K562 (cell line): ENCODE measurements around the gene PLEKHN1. TPM values are rescaled to one million over a fixed set of nuclear protein-coding genes. Genes with fewer than 3 reads are reported as not detected.

Source experiments
- ADNP ChIP-seq: fragments of 200-800 bp; sonication (Bioruptor generic); IDR thresholded peaks from 2 replicates; pipeline ENCODE4 v1.6.1; 2016; ENCODE audit warnings: missing genetic modification characterization, missing compliant biosample characterization
- CC2D1A ChIP-seq: fragments of 450-650 bp; IDR thresholded peaks from 2 replicates; pipeline ENCODE4 v1.6.1; 2017; ENCODE audit warnings: mild to moderate bottlenecking
- E2F3 ChIP-seq: fragments of 250-450 bp; sonication (Bioruptor Pico); IDR thresholded peaks from 2 replicates; pipeline ENCODE4 v1.4.0; 2020; ENCODE audit warnings: mild to moderate bottlenecking
- HDAC2 ChIP-seq: fragments of 450-650 bp; IDR thresholded peaks from 2 replicates; pipeline ENCODE4 v1.6.1; 2016; ENCODE audit warnings: mild to moderate bottlenecking
- HIVEP1 ChIP-seq: fragments of 250-450 bp; sonication (Bioruptor Pico); IDR thresholded peaks from 2 replicates; pipeline ENCODE4 v1.4.0; 2020; ENCODE audit warnings: mild to moderate bottlenecking
- KDM2B ChIP-seq: fragments of 250-450 bp; sonication (Bioruptor Pico); IDR thresholded peaks from 2 replicates; pipeline ENCODE4 v1.8.0; 2021; ENCODE audit warnings: mild to moderate bottlenecking, moderate library complexity
- MBD1 ChIP-seq: fragments of 250-450 bp; sonication (Bioruptor Pico); IDR thresholded peaks from 2 replicates; pipeline ENCODE4 v1.8.0; 2022; ENCODE audit warnings: inconsistent platforms
- RB1 ChIP-seq: fragments of 450-650 bp; IDR thresholded peaks from 2 replicates; pipeline ENCODE4 v1.6.1; 2017; ENCODE audit warnings: low read depth, mild to moderate bottlenecking
- RBM25 ChIP-seq: fragments of 200-400 bp; formaldehyde crosslinking; IDR thresholded peaks from 2 replicates; pipeline ENCODE4 v1.6.1; 2018; ENCODE audit warnings: low read length, low read depth, moderate library complexity; ENCODE audit not compliant: severe bottlenecking
- SMARCA5 ChIP-seq: fragments of 450-650 bp; IDR thresholded peaks from 2 replicates; pipeline ENCODE4 v1.6.1; 2016
- TBP ChIP-seq: optimal IDR thresholded peaks from 2 replicates; pipeline ENCODE3; 2011; ENCODE audit warnings: low read depth, low read length, improper control_type of control experiment
- ZBTB33 ChIP-seq: sonication (generic); formaldehyde crosslinking; IDR thresholded peaks from 2 replicates; pipeline ENCODE4 v1.8.1; 2023; ENCODE audit warnings: mild to moderate bottlenecking, missing genetic modification reagents
- ZFPM2 ChIP-seq: fragments of 250-450 bp; sonication (Bioruptor Pico); IDR thresholded peaks from 2 replicates; pipeline ENCODE4 v1.5.1; 2022; ENCODE audit warnings: mild to moderate bottlenecking
- ZNF57 ChIP-seq: fragments of 450-650 bp; formaldehyde crosslinking; IDR thresholded peaks from 2 replicates; pipeline ENCODE4 v1.4.0; 2020; ENCODE audit warnings: mild to moderate bottlenecking, moderate library complexity
- ZNF639 ChIP-seq, 2 experiments: fragments of 200-800 bp in 1 of 2; sonication (Bioruptor generic) in 1 of 2; sonication (generic) in 1 of 2; formaldehyde crosslinking in 1 of 2; IDR thresholded peaks in 1 of 2; conservative IDR thresholded peaks in 1 of 2; 2 replicates each; pipeline versions ENCODE4 v1.5.0 to v1.6.1; 2016 to 2020; ENCODE audit warnings: missing compliant biosample characterization in 1 of 2, missing genetic modification characterization in 1 of 2, missing genetic modification reagents in 1 of 2
- polyA plus RNA-seq, 8 experiments: library from polyadenylated mRNA; depleted of rRNA in 4 of 8; stranded (reverse) in 5 of 8; unstranded in 3 of 8; fragments of >200 nt; fragmentation: Nextera tagmentation in 2 of 8; fragmentation: Illumina TruSeq in 1 of 8; extraction: Ambion mirVana in 2 of 8; extraction: Trizol in 1 of 8; gene quantifications; 2 replicates each; pipeline versions ENCODE4 v1.2.1 to v1.2.3, GENCODE V29; 2011 to 2014; ENCODE audit warnings: inconsistent platforms in 1 of 8, missing spikeins in 1 of 8
- total RNA-seq, 7 experiments: library from RNA; depleted of rRNA in 6 of 7; stranded (reverse); fragments of >200 nt in 6 of 7; fragmentation: Illumina TruSeq in 2 of 7; extraction: Trizol in 2 of 7; gene quantifications; 2 replicates each; pipeline versions ENCODE4 v1.2.1 to v1.2.3, GENCODE V29; 2011 to 2021; ENCODE audit warnings: low replicate concordance in 1 of 7
- TF ChIP-seq, protein P1 (sequence below): fragments of 250-450 bp; sonication (Bioruptor Pico); IDR thresholded peaks from 2 replicates; pipeline ENCODE4 v1.8.0; 2021; ENCODE audit warnings: mild to moderate bottlenecking, moderate library complexity
- TF ChIP-seq, protein P2 (sequence below): IDR thresholded peaks from 3 replicates; pipeline ENCODE4 v1.6.1; 2011; ENCODE audit warnings: borderline replicate concordance, mild to moderate bottlenecking; ENCODE audit not compliant: insufficient read length, insufficient read depth
- TF ChIP-seq, protein P3 (sequence below): sonication (generic); formaldehyde crosslinking; IDR thresholded peaks from 2 replicates; pipeline ENCODE4 v1.8.0; 2023; ENCODE audit warnings: mild to moderate bottlenecking, missing genetic modification reagents

The PLEKHN1 gene
- total and polyA plus RNA-seq, 9 of the 15 experiments (the other 6 are each of a cell fraction or from before 2014, with no cell fraction given): 0.07 to 1.5 (median 0.13) TPM; not detected in 2

DNA sequence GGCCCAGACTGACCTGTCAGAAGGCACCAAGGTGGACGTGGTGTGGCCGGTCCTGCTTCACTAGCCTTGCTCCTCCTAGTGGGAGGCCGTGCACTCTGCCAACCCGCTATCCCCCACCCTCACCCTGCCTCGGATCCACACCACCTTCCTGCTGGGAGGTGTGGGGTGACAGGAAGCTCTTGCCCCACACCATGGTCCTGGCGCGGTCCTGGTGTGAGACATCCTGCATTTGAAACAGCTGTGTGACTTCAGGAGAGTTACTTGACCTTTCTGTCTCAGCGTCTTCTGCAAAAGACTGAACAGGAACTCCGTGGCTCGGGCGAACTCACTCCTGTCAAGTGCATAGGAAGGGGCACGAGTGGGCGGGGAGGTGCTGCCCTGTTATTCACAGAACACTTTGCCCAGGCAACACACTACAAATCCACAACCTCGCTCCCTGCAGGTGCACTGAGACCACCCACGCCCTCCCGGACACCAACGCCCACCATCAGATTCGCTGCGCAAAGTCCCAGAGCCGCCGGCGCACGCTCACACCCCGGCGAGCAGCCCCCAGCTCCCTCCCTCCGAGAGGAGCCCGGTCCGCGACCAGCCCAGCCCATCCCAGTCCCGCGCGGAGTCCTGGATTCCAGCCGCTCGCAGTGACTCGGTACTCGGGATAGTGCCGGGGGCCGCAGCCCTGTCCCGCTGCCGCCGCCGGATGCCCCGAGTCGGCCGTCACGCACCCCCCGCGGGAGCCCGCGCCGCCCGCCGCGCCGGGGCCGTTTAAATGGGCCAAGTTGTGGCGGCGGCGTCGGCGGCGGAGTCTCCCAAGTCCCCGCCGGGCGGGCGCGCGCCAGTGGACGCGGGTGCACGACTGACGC lies 42.9 kb upstream of the PLEKHN1 start, which contains the start of gene SAMD11 (continued):
- TF ChIP-seq, protein P1, sequence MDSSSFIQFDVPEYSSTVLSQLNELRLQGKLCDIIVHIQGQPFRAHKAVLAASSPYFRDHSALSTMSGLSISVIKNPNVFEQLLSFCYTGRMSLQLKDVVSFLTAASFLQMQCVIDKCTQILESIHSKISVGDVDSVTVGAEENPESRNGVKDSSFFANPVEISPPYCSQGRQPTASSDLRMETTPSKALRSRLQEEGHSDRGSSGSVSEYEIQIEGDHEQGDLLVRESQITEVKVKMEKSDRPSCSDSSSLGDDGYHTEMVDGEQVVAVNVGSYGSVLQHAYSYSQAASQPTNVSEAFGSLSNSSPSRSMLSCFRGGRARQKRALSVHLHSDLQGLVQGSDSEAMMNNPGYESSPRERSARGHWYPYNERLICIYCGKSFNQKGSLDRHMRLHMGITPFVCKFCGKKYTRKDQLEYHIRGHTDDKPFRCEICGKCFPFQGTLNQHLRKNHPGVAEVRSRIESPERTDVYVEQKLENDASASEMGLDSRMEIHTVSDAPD (CRISPR knock-in tag): no peak
- TF ChIP-seq, protein P2, sequence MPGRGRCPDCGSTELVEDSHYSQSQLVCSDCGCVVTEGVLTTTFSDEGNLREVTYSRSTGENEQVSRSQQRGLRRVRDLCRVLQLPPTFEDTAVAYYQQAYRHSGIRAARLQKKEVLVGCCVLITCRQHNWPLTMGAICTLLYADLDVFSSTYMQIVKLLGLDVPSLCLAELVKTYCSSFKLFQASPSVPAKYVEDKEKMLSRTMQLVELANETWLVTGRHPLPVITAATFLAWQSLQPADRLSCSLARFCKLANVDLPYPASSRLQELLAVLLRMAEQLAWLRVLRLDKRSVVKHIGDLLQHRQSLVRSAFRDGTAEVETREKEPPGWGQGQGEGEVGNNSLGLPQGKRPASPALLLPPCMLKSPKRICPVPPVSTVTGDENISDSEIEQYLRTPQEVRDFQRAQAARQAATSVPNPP: no peak
- TF ChIP-seq E2F3 (CRISPR knock-in tag) (0 out of 2 replicates have a peak, but pooled peaks have one; percentile 50), SMARCA5 (no peak), RBM25 (peak; percentile 63), HDAC2 (0 out of 2 replicates have a peak, but pooled peaks have one; percentile 39), ADNP (tag) (no peak), HIVEP1 (no peak), MBD1 (CRISPR knock-in tag) (no peak), ZNF57 (CRISPR knock-in tag) (no peak), RB1 (peak; percentile 95), KDM2B (CRISPR knock-in tag) (peak; percentile 75; the same call in 1 of the 2 replicates), ZFPM2 (no peak), ZNF639 (CRISPR knock-in tag; conservative IDR thresholded peaks at IDR 0.05 in 1 of 2, IDR thresholded peaks at IDR 0.05 in 1 of 2) (no peak), ZBTB33 (CRISPR knock-in tag) (peak; percentile 76; the same call in 1 of the 2 replicates), CC2D1A (no peak), TBP (peak; percentile 10)
- TF ChIP-seq, protein P3, sequence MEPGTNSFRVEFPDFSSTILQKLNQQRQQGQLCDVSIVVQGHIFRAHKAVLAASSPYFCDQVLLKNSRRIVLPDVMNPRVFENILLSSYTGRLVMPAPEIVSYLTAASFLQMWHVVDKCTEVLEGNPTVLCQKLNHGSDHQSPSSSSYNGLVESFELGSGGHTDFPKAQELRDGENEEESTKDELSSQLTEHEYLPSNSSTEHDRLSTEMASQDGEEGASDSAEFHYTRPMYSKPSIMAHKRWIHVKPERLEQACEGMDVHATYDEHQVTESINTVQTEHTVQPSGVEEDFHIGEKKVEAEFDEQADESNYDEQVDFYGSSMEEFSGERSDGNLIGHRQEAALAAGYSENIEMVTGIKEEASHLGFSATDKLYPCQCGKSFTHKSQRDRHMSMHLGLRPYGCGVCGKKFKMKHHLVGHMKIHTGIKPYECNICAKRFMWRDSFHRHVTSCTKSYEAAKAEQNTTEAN (CRISPR knock-in tag): no peak
